SH-SY5Y (cell line): ENCODE data around the gene FAM118B.

Source experiments
- GATA2 ChIP-seq: IDR thresholded peaks from 2 replicates; pipeline ENCODE4 v1.6.1; 2011; ENCODE audit warnings: mild to moderate bottlenecking, low read depth, low read length
- GATA3 ChIP-seq: IDR thresholded peaks from 2 replicates; pipeline ENCODE4 v1.6.1; 2011; ENCODE audit warnings: low read depth, mild to moderate bottlenecking, low read length, moderate library complexity

DNA sequence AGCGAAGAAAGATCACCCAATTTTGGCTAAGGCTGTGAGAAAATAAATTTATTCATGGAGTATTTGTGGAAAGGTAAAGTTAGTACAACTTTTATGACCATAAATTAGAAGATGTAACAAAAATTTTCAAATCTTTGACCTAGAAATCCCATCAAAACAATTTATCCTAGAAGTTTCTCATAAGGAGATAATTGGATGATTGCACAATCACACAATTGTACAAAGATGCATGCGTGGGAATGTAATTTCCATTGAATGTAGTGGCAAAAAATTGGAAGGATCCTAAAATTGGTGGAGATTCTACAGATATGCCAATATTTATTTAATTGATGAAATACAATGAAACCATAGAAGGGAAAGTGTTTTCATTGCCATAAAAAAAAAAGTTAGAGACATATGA, 45.6 kb downstream of the FAM118B start:
- TF ChIP-seq GATA2 (no peak), GATA3 (no peak)
